GM18511 (cell line): ENCODE data around the gene TFDP2.
"Not testable (repeated sequence)": the region's sequence is repeated elsewhere in the genome, so short reads cannot be mapped to it uniquely, and the experiment has no call there.

Source experiments
- ATAC-seq: cut with Tn5 transposase; IDR thresholded peaks from one replicate; pipeline ENCODE4 v1.9.1; 2021; ENCODE audit warnings: mild to moderate bottlenecking, moderate library complexity; ENCODE audit not compliant: unreplicated experiment

Gene TFDP2

GRCh38 chr3:142028243-142028777, 121.0 kb downstream of the TFDP2 start:
- peak; percentile 80 for ATAC-seq

GRCh38 chr3:142027735-142028134, 121.6 kb downstream of the TFDP2 start:
- ATAC-seq: peak; percentile 67

GRCh38 chr3:142027300-142027699, 122.0 kb downstream of the TFDP2 start:
- peak; percentile 20 for ATAC-seq

GRCh38 chr3:142026333-142026732, 123.0 kb downstream of the TFDP2 start:
- ATAC-seq: no peak

- ATAC-seq: peak; percentile 72
Observed at GRCh38 chr3:142022381-142022780, 127.0 kb downstream of the TFDP2 start.

GRCh38 chr3:142021127-142021526, 128.2 kb downstream of the TFDP2 start:
- no peak for ATAC-seq

- ATAC-seq: peak; percentile 85
Observed at GRCh38 chr3:142019794-142020320, 129.5 kb downstream of the TFDP2 start.

- ATAC-seq: no peak
Observed at GRCh38 chr3:142013993-142014392, 135.4 kb downstream of the TFDP2 start.

GRCh38 chr3:142013326-142013980, 135.9 kb downstream of the TFDP2 start:
- no peak for ATAC-seq

GRCh38 chr3:142009029-142009428, 140.3 kb downstream of the TFDP2 start:
- ATAC-seq: no peak

GRCh38 chr3:142007710-142008399, 141.5 kb downstream of the TFDP2 start:
- ATAC-seq: no peak

GRCh38 chr3:142004957-142005356, 144.4 kb downstream of the TFDP2 start:
- ATAC-seq: not testable (repeated sequence)

GRCh38 chr3:142004025-142004424, 145.3 kb downstream of the TFDP2 start:
- ATAC-seq: no peak

- no peak for ATAC-seq
Observed at GRCh38 chr3:142003291-142003690, 146.1 kb downstream of the TFDP2 start.

- no peak for ATAC-seq
Observed at GRCh38 chr3:142000325-142000870, 148.9 kb downstream of the TFDP2 start.

GRCh38 chr3:141998669-141999290, 150.6 kb downstream of the TFDP2 start:
- ATAC-seq: no peak

- ATAC-seq: peak; percentile 49
Observed at GRCh38 chr3:141996437-141996836, 152.9 kb downstream of the TFDP2 start.

GRCh38 chr3:141994856-141995255, 154.5 kb downstream of the TFDP2 start:
- ATAC-seq: no peak

GRCh38 chr3:141992512-141992911, 156.8 kb downstream of the TFDP2 start:
- ATAC-seq: peak; percentile 65

- no peak for ATAC-seq
Observed at GRCh38 chr3:141986548-141987107, 162.7 kb downstream of the TFDP2 start.

GRCh38 chr3:141981084-141981483, 168.3 kb downstream of the TFDP2 start:
- no peak for ATAC-seq
